WI38 (cell line): ENCODE data around the gene NXPE3.

Experiments used
- H3K4me3 ChIP-seq: 2 replicates; pipeline ENCODE4 v1.5.1; 2011; ENCODE audit warnings: low read depth, mild to moderate bottlenecking, control low read depth, low read length
- CTCF ChIP-seq: IDR thresholded peaks from 2 replicates; pipeline ENCODE4 v1.5.1; 2012; ENCODE audit warnings: low read depth, mild to moderate bottlenecking, control low read depth, low read length

Gene NXPE3

GRCh38 chr3:101850246-101851051 lies 71.4 kb downstream of the NXPE3 start:
- TF ChIP-seq CTCF = no peak
- H3K4me3 ChIP-seq = peak overlapping the region; percentile 88

GRCh38 chr3:101851072-101851770 lies 72.2 kb downstream of the NXPE3 start:
- no peak for TF ChIP-seq CTCF
- H3K4me3 ChIP-seq = peak overlapping the region; percentile 88

- no peak for TF ChIP-seq CTCF
- peak overlapping the region; percentile 88 for H3K4me3 ChIP-seq
Observed at GRCh38 chr3:101851850-101852714, 73.1 kb downstream of the NXPE3 start.

- no peak overlapping the region for H3K4me3 ChIP-seq
- TF ChIP-seq CTCF = no peak
Observed at GRCh38 chr3:101852983-101853840, 74.2 kb downstream of the NXPE3 start.

GRCh38 chr3:101853982-101854381 lies 75.0 kb downstream of the NXPE3 start:
- no peak for TF ChIP-seq CTCF
- H3K4me3 ChIP-seq = no peak overlapping the region

- TF ChIP-seq CTCF = no peak
- H3K4me3 ChIP-seq = no peak overlapping the region
Observed at GRCh38 chr3:101854608-101855304, 75.7 kb downstream of the NXPE3 start.
